Hair follicular keratinocyte (primary cell): ENCODE results near the gene CMPK2. TPM values are rescaled to one million over a fixed set of nuclear protein-coding genes. Genes with fewer than 3 reads are reported as not detected.

Experiments
- total RNA-seq: library from RNA; depleted of rRNA; stranded (reverse); fragments of >200 nt; gene quantifications from 2 replicates; pipeline ENCODE4 v1.2.3, GENCODE V29; 2015

CMPK2 gene, protein sequence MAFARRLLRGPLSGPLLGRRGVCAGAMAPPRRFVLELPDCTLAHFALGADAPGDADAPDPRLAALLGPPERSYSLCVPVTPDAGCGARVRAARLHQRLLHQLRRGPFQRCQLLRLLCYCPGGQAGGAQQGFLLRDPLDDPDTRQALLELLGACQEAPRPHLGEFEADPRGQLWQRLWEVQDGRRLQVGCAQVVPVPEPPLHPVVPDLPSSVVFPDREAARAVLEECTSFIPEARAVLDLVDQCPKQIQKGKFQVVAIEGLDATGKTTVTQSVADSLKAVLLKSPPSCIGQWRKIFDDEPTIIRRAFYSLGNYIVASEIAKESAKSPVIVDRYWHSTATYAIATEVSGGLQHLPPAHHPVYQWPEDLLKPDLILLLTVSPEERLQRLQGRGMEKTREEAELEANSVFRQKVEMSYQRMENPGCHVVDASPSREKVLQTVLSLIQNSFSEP
- 0.19 and 0.39 TPM in 2 replicates for total RNA-seq

DNA sequence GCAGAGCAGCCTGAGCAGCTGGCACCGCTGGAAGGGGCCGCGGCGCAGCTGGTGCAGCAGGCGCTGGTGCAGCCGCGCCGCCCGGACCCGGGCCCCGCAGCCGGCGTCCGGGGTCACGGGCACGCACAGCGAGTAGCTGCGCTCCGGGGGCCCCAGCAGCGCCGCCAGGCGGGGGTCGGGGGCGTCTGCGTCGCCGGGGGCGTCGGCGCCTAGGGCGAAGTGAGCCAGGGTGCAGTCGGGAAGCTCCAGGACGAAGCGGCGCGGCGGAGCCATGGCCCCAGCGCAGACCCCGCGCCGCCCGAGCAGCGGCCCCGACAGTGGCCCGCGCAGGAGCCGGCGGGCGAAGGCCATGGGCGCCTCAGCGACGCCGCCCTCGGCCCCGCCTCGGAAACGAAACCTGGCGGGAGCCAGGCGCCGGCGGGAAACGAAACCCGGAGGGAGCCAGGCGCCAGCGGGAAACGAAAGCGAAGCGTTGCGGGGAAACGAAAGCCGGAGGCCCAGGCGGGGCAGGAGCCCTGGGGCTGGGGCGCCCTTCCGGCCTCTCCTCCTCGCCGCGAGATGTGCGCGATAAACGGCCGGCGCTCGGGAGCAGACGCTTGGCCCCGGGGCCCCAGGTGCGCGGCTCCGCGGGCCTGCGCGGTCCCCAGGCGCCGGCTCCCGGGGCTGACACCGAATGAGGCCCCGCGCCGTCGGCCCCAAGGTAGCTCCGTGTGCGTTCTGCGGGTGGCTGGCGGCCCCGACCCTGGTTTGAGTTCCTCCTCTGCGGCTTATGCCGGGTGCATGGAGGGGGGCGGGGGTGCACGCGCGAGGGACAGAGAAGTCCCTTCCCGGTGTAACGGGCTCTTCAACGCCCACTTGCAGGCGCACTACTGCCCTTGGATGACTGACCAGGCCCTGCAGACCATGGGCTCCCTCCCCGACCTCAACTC is at the start of gene CMPK2:
TSS of gene CMPK2 (minus strand) at position 562 of the 929 bp plus-strand sequence. CDS start at position 351, 211 bp downstream.

DNA sequence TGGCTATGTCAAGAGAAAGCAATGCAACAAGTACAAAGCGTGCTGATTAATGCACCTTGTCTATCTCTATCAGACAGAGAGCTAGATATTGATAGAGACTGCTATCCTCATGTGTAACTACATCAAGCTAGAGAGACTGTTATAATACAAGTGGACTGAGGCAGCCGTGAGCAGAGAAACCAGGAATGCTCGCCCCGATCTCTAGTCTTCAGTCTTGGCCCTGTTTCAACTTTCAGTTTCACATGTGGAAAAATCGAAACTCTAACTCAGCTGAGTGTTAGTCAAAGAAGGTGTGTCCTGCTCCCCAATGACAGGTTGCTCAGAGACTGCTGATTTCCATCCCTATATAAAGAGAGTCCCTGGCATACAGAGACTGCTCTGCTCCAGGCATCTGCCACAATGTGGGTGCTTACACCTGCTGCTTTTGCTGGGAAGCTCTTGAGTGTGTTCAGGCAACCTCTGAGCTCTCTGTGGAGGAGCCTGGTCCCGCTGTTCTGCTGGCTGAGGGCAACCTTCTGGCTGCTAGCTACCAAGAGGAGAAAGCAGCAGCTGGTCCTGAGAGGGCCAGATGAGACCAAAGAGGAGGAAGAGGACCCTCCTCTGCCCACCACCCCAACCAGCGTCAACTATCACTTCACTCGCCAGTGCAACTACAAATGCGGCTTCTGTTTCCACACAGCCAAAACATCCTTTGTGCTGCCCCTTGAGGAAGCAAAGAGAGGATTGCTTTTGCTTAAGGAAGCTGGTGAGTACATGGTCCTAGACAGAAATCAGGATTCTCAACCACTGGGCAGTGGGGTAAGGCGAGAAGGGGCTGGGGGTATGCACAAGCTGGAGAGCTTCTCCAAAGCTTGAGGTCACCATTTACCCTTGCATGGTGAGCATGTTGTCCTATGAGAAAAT is 11.9 kb upstream of the CMPK2 start, which contains the start of gene RSAD2:
TSS of gene RSAD2 (plus strand) at position 376 of the 903 bp plus-strand sequence. CDS start at position 400, 24 bp downstream.

Other genes starting within 250 kb of the CMPK2 start
- not detected in 2 replicates for gene RSAD2, start 11.9 kb upstream of the CMPK2 start, total RNA-seq
- 2.2 and 3.6 TPM in 2 replicates for gene RNF144A, start 51.5 kb upstream of the CMPK2 start, total RNA-seq